Stomach (tissue), 9 donors: ENCODE measurements around the gene KLHDC7B. TPM values are rescaled to one million over a fixed set of nuclear protein-coding genes. Genes with fewer than 3 reads are reported as not detected.

ENCODE experiments used
- DNase-seq, 2 donors: peaks; one replicate each; pipeline versions ENCODE4 v3.0.0 to v3.0.0-alpha.2; 2013 to 2019
- H3K27ac ChIP-seq, 5 donors: fragments of 200-600 bp in 4 of 5; sonication (generic) in 4 of 5; one replicate each; pipeline ENCODE4 v1.5.1; 2013 to 2019; ENCODE audit warnings: mild to moderate bottlenecking in 1 of 5, moderate library complexity in 1 of 5
- H3K27me3 ChIP-seq, 3 donors: fragments of 200-600 bp; sonication (generic); one replicate each; pipeline ENCODE4 v1.5.1; 2017 to 2019; ENCODE audit warnings: mixed run types in 1 of 3
- H3K36me3 ChIP-seq, 4 donors: fragments of 200-600 bp; sonication (generic); 1 replicate in 3 of 4; 2 replicates in 1 of 4; pipeline ENCODE4 v1.5.1; 2016 to 2019
- H3K4me1 ChIP-seq, 4 donors: fragments of 200-600 bp; sonication (generic); one replicate each; pipeline ENCODE4 v1.5.1; 2016 to 2019
- H3K4me3 ChIP-seq, 4 donors: fragments of 200-600 bp; sonication (generic) in 3 of 4; one replicate each; pipeline ENCODE4 v1.5.1; 2016 to 2019; ENCODE audit warnings: mild to moderate bottlenecking in 1 of 4
- H3K9me3 ChIP-seq, 4 donors: fragments of 200-600 bp; sonication (generic); one replicate each; pipeline ENCODE4 v1.5.1; 2016 to 2019
- CTCF ChIP-seq, 7 experiments: fragments of 450-650 bp in 4 of 7; fragments of 200-600 bp in 3 of 7; sonication (generic) in 3 of 7; IDR thresholded peaks; one replicate each; pipeline ENCODE4 v1.5.1; 2016 to 2019; ENCODE audit warnings: antibody characterized with exemption in 7 of 7, control low read depth in 2 of 7, mild to moderate bottlenecking in 1 of 7
- EP300 ChIP-seq: sonication (generic); formaldehyde crosslinking; IDR thresholded peaks from one replicate; pipeline ENCODE4 v1.6.1; 2017; ENCODE audit warnings: antibody characterized with exemption
- POLR2A ChIP-seq, 4 donors: fragments of 450-650 bp; IDR thresholded peaks; one replicate each; pipeline ENCODE4 v1.6.1; 2016; ENCODE audit warnings: antibody characterized with exemption in 4 of 4, control low read depth in 2 of 4, mild to moderate bottlenecking in 1 of 4, moderate library complexity in 1 of 4
- POLR2AphosphoS5 ChIP-seq, 3 donors: sonication (generic); formaldehyde crosslinking; IDR thresholded peaks; one replicate each; pipeline ENCODE4 v1.6.1; 2016; ENCODE audit warnings: antibody characterized with exemption in 3 of 3
- WGBS, 5 donors: extraction: QIAGEN DNeasy Blood & Tissue Kit in 3 of 5; methylation state at CpG; one replicate each; pipeline versions ENCODE4 v1.1.5 to v1.1.7; 2013 to 2018; 5-methylcytosine and 5-hydroxymethylcytosine counted together
- intact Hi-C: fragments of 100-400 bp; cut with DNase I; formaldehyde crosslinking; loops from one replicate; pipeline ENCODE4 v1.15.1; 2023; ENCODE audit warnings: low total_unique reads
- polyA plus RNA-seq, 3 donors: library from polyadenylated mRNA; stranded (reverse); fragments of 200-250 nt; gene quantifications; one replicate each; pipeline ENCODE4 v1.2.3, GENCODE V29; 2013
- total RNA-seq, 5 donors: library from RNA; depleted of rRNA; stranded (reverse); fragments of >200 nt; gene quantifications; one replicate each; pipeline versions ENCODE4 v1.1.0 to v1.2.3, GENCODE V29; 2014 to 2016
- donor health status: healthy with polysubstance abuse.
- donor health status: Bipolar disorder and iron deficiency.
- donor health status: healthy.

Gene KLHDC7B
- total and polyA plus RNA-seq, 8 donors = 0.25 to 0.46 TPM; not detected in 6

- TF ChIP-seq POLR2AphosphoS5 (IDR thresholded peaks at IDR 0.05) (no peak), POLR2A (IDR thresholded peaks at IDR 0.05) (no peak), CTCF (IDR thresholded peaks at IDR 0.05) (no peak), EP300 (no peak)
- H3K36me3 ChIP-seq = no peaks in the 10 kb centered on the region
- H3K27ac ChIP-seq = no peak overlapping the region
- 72 to 90% (median 84%) methylated on average over 5 of the region's 5 CpGs for WGBS, 5 donors
- no peaks in the 10 kb centered on the region for H3K27me3 ChIP-seq
- no peak for DNase-seq
- H3K9me3 ChIP-seq = no peaks in the 10 kb centered on the region
- H3K4me3 ChIP-seq = no peak overlapping the region
- H3K4me1 ChIP-seq = peaks cover 14 to 16% (median 16%) of the 10 kb centered on the region in 4 donors
- intact Hi-C loops = no loop called here
Observed at GRCh38 chr22:50586416-50586815, 40.7 kb downstream of the KLHDC7B start.

- Histone ChIP-seq H3K27ac (no peak overlapping the region), H3K9me3 (no peaks in the 10 kb centered on the region), H3K27me3 (no peaks in the 10 kb centered on the region), H3K4me3 (no peak overlapping the region), H3K36me3 (no peaks in the 10 kb centered on the region), H3K4me1 (peaks cover 8 to 9% (median 9%) of the 10 kb centered on the region in 4 donors)
- WGBS, 5 donors = 90 to 97% (median 95%) methylated on average over 5 of the region's 5 CpGs
- TF ChIP-seq POLR2A (IDR thresholded peaks at IDR 0.05) = no peak
- TF ChIP-seq CTCF (IDR thresholded peaks at IDR 0.05) = no peak
- no peak for TF ChIP-seq POLR2AphosphoS5 (IDR thresholded peaks at IDR 0.05)
- no peak for TF ChIP-seq EP300
- DNase-seq = no peak
- intact Hi-C loops = no loop called here
Observed at GRCh38 chr22:50587407-50587806, 41.7 kb downstream of the KLHDC7B start.

GRCh38 chr22:50595189-50595588 is 49.5 kb downstream of the KLHDC7B start:
- TF ChIP-seq CTCF (IDR thresholded peaks at IDR 0.05) (no peak), POLR2A (IDR thresholded peaks at IDR 0.05) (no peak), POLR2AphosphoS5 (IDR thresholded peaks at IDR 0.05) (no peak), EP300 (no peak)
- no peak for DNase-seq
- intact Hi-C loops = no loop called here
- Histone ChIP-seq H3K4me1 (peaks cover 4 to 7% (median 6%) of the 10 kb centered on the region in 4 donors), H3K27ac (no peak overlapping the region), H3K9me3 (no peaks in the 10 kb centered on the region), H3K27me3 (peaks cover 5 to 24% (median 9%) of the 10 kb centered on the region in 3 donors), H3K36me3 (peaks cover 0 to 3% (median 0%) of the 10 kb centered on the region in 4 donors), H3K4me3 (no peak overlapping the region)
- WGBS, 5 donors = 86 to 90% (median 88%) methylated on average over 3 of the region's 3 CpGs

GRCh38 chr22:50597097-50597496 is 51.4 kb downstream of the KLHDC7B start:
- intact Hi-C loops = no loop called here
- Histone ChIP-seq H3K4me1 (peaks cover 11 to 20% (median 15%) of the 10 kb centered on the region in 4 donors), H3K4me3 (no peak overlapping the region), H3K27me3 (peaks cover 5 to 43% (median 21%) of the 10 kb centered on the region in 3 donors), H3K36me3 (peaks cover 0 to 3% (median 0%) of the 10 kb centered on the region in 4 donors), H3K27ac (no peak overlapping the region), H3K9me3 (no peaks in the 10 kb centered on the region)
- WGBS, 5 donors = 84 to 93% (median 88%) methylated on average over 5 of the region's 5 CpGs
- DNase-seq = no peak
- TF ChIP-seq POLR2AphosphoS5 (IDR thresholded peaks at IDR 0.05) (no peak), EP300 (no peak), CTCF (IDR thresholded peaks at IDR 0.05) (no peak), POLR2A (IDR thresholded peaks at IDR 0.05) (no peak)
